Measurements from ENCODE around the gene SMIM27. TPM values are rescaled to one million over a fixed set of nuclear protein-coding genes. Genes with fewer than 3 reads are reported as not detected.

SMIM27 gene
- total RNA-seq, 4 donors from 2014 or later: 3.9 to 8.1 (median 6.8) TPM

DNA sequence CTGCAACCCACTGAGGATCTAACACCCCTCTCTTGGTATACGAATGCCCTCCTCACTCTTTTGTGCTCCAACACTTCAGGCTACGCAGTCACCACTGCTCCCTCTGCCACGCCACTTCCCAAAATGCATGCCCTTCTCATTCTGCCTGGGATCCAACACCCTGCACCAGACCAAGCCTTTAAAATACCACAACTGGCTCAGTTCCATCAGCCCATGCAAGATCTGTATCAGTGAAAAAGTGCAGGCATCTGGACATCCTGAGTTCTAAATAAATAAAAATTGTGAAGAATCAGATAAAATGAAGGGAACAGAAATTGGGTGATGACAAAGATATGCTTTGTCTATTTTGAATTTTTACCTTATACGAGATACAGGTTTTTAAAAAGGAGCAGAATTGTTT lies 18.1 kb downstream of the SMIM27 start:
- H3K4me1 ChIP-seq: peaks cover 20% of the 10 kb centered on the region
- H3K9me3 ChIP-seq: no peaks in the 10 kb centered on the region
- no peak overlapping the region for H3K4me3 ChIP-seq
- H3K27ac ChIP-seq: no peak overlapping the region
- H3K36me3 ChIP-seq: peaks cover 27% of the 10 kb centered on the region
- no peak for DNase-seq (ENCODE audit: low spot score in 2 of 2)
- 89% methylated on average over 4 of the region's 4 CpGs for WGBS
- no peaks in the 10 kb centered on the region for H3K27me3 ChIP-seq
- TF ChIP-seq POLR2AphosphoS5 (IDR thresholded peaks at IDR 0.05) (no peak), EP300 (IDR thresholded peaks at IDR 0.05) (no peak), POLR2A (IDR thresholded peaks at IDR 0.05) (no peak)
- TF ChIP-seq, protein P1, sequence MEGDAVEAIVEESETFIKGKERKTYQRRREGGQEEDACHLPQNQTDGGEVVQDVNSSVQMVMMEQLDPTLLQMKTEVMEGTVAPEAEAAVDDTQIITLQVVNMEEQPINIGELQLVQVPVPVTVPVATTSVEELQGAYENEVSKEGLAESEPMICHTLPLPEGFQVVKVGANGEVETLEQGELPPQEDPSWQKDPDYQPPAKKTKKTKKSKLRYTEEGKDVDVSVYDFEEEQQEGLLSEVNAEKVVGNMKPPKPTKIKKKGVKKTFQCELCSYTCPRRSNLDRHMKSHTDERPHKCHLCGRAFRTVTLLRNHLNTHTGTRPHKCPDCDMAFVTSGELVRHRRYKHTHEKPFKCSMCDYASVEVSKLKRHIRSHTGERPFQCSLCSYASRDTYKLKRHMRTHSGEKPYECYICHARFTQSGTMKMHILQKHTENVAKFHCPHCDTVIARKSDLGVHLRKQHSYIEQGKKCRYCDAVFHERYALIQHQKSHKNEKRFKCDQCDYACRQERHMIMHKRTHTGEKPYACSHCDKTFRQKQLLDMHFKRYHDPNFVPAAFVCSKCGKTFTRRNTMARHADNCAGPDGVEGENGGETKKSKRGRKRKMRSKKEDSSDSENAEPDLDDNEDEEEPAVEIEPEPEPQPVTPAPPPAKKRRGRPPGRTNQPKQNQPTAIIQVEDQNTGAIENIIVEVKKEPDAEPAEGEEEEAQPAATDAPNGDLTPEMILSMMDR (IDR thresholded peaks at IDR 0.05): no peak

DNA sequence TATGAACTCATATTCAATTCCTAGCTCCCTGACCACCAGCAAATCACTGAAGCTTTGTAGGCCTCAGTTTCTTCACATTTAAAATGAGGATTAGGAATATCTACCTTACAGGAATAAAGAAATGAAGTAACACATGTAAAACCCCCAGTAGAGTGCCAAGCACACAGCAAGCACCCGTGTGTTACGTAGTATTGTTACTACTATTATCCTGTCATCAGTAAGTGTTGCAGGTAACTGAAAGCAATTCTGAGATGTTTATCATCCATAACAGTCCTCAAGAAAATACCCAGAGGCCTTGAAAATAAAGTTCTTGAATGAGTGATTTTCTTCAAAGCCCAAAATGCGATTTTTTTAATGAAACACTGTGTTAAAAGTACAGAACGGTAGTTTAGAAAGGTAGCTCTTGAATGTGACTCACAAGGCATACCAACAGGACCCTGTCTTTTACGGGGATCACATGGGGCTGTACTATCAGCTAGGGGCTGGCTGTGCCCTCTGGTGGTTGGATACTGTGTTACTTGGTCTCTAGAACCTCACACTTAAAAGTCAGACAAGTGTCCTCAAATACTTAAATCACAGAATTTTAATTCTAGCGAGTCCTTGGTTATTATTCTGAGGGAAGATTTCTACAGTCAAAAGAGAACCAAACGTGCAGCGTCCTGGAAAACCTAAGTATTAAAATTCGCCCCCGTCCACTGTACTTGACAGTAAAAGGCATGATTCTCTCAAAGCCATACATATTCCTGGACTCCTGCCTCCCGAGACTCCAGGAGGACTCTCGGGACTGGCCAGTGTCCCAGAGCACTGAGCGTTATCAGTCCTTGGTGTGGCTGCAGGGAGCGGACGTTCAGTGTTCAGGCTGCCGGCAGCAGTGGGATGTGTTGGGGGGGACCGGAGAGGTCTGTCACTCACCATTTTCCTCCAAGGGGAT lies 20.1 kb downstream of the SMIM27 start:
- peaks cover 7% of the 10 kb centered on the region for H3K36me3 ChIP-seq
- no peaks in the 10 kb centered on the region for H3K9me3 ChIP-seq
- TF ChIP-seq POLR2A (IDR thresholded peaks at IDR 0.05): no peak
- TF ChIP-seq, protein P1 (IDR thresholded peaks at IDR 0.05): peak; percentile 45 to 67
- peaks cover 20% of the 10 kb centered on the region for H3K4me1 ChIP-seq
- peak overlapping the region; percentile 94 for H3K4me3 ChIP-seq
- WGBS: 2% methylated on average over 17 of the region's 17 CpGs
- peak overlapping the region; percentile 90 for H3K27ac ChIP-seq
- no peaks in the 10 kb centered on the region for H3K27me3 ChIP-seq
- DNase-seq (ENCODE audit: low spot score in 2 of 2): no peak

DNA sequence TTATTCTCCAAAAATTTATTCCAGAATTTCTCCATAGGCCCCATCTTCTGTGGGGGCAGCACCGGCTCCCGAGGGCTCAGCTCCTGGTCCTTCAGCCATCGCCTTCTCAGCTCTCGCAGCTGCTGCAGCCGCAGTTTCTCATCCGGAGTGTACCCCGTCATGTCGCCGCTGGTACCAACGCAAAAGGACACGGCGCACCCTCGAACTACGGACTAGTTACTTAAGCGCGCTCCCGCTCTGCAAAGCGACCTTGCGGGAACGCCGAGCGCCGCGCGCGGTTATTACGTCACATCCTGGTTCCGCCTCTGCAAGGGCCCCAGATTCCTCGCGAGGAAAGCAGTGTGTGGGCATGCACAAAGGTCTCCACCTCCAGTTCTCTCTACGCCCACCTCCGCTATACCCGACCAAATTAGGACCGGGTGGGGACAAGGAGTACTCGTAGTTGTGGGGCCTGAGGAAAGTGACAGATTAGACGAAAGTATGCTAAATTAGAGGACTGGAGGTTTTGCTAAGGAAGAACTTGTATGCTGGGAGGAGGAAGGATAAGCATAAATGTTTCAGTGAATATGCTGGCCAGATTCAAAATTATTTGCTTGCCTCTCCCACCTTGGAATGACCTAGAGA lies 20.9 kb downstream of the SMIM27 start, which contains the start of gene NDUFB6:
Gene NDUFB6, minus strand, starts transcription at position 260 of the 624 bp plus-strand sequence. Its CDS starts 99 bp downstream, at position 161.
- Histone ChIP-seq H3K9me3 (no peaks in the 10 kb centered on the region), H3K4me1 (peaks cover 20% of the 10 kb centered on the region), H3K27me3 (no peaks in the 10 kb centered on the region), H3K36me3 (peaks cover under 1% of the 10 kb centered on the region), H3K4me3 (peak within 1 kb of the TSS; percentile 94), H3K27ac (peak within 1 kb of the TSS; percentile 90)
- TF ChIP-seq POLR2A (IDR thresholded peaks at IDR 0.05): peak in 1 of 2 donors; percentile 54
- no peak for TF ChIP-seq EP300 (IDR thresholded peaks at IDR 0.05)
- TF ChIP-seq POLR2AphosphoS5 (IDR thresholded peaks at IDR 0.05): peak; percentile 56 to 87 (median 81)
- TF ChIP-seq, protein P1 (IDR thresholded peaks at IDR 0.05): no peak
- WGBS: 0% methylated on average over 21 of the region's 36 CpGs
- DNase-seq (ENCODE audit: low spot score in 2 of 2): peak; percentile 95 to 96

DNA sequence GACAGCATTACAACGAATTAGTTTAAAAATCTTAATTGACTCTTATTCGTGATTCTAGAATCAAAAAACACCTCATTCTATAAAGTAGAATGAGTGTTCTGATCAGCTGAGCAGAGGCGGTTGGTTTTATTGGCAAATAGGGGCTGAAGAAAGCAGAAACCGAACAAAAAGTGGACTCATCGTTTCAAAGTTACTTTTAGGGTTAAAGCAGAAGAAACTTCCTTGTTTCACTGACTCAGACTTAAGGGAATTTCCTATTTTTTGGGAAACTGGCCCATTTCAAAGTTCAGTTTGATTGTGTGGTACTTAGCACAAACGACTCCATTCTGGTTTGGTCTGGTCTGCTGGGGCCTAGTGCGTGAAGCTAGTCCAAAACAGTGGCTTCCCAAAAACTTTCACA lies 21.7 kb downstream of the SMIM27 start:
- TF ChIP-seq, protein P1 (IDR thresholded peaks at IDR 0.05): no peak
- TF ChIP-seq POLR2AphosphoS5 (IDR thresholded peaks at IDR 0.05): no peak
- no peak for TF ChIP-seq EP300 (IDR thresholded peaks at IDR 0.05)
- TF ChIP-seq POLR2A (IDR thresholded peaks at IDR 0.05): no peak
- Histone ChIP-seq H3K4me3 (no peak overlapping the region), H3K27me3 (no peaks in the 10 kb centered on the region), H3K9me3 (no peaks in the 10 kb centered on the region), H3K36me3 (no peaks in the 10 kb centered on the region), H3K27ac (no peak overlapping the region), H3K4me1 (peaks cover 20% of the 10 kb centered on the region)
- WGBS: 84% methylated on average over 7 of the region's 7 CpGs
- DNase-seq (ENCODE audit: low spot score in 2 of 2): no peak

DNA sequence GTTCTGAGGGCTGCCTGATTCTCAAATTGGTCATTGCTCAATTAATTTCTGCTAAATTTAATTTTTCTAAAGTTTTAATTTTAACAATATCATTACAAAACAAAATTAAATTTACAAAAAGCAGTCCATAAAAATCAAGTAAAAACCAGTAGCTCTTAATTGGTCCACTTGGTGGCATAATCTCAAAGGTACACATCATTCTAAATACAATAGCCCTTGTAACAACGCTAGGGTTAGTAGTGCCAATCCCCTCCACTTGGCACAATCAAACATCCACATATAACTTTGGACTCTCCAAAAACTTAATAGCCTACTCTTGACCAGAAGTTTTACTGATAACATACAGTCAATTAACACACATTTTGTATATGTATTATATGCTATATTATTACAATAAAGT lies 22.7 kb downstream of the SMIM27 start:
- Histone ChIP-seq H3K27me3 (no peaks in the 10 kb centered on the region), H3K27ac (no peak overlapping the region), H3K36me3 (no peaks in the 10 kb centered on the region), H3K9me3 (no peaks in the 10 kb centered on the region), H3K4me3 (no peak overlapping the region), H3K4me1 (peaks cover 20% of the 10 kb centered on the region)
- no peak for TF ChIP-seq POLR2A (IDR thresholded peaks at IDR 0.05)
- TF ChIP-seq, protein P1 (IDR thresholded peaks at IDR 0.05): no peak
- no peak for TF ChIP-seq EP300 (IDR thresholded peaks at IDR 0.05)
- TF ChIP-seq POLR2AphosphoS5 (IDR thresholded peaks at IDR 0.05): no peak
- WGBS: 81% methylated on average over 1 of the region's 1 CpG
- DNase-seq (ENCODE audit: low spot score in 2 of 2): no peak
